ENCODE data around the gene CAMK2A.

CAMK2A gene

DNA sequence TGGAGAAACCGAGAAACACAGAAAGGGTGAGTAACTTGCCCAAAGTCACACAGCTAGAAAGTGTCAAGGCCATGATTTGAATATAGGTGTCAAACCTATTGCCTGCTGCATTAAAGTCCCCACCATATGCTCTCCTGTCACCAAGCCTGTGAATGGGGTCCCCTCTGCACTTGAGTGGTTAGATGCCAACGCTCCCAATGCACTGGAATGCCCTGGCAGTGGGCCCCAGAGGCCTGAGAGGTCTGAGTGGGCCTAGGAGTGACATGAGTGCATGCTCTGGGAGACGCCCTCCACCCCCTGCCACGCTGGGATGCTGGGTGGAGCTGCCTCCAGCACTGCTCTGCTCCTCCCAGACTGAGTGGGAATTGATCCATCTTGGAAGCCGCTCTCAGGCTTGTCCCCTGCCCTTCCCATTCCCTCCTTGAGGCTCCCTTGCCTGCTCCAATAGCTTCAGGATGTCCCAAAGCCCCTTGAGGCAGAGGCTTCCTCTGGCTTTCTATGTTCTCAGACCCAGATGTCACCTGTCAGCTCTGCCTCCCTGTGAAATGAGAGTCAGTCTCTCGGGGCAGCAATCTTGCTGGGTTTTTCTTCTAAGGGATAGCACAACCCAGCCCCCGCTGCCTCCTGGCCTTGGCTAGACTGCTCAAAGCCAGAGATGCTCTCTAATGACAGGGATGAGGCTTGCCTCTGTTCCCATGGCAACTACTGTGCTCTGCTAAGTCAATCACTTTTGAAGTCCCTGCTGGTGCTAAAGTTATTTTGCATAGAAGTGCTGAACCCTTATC, 19.7 kb upstream of the CAMK2A start:
- peaks cover 18% of the 10 kb centered on the region for H3K4me1 ChIP-seq
- no peaks in the 10 kb centered on the region for H3K36me3 ChIP-seq
- DNase-seq: peak; percentile 74
- TF ChIP-seq, protein P1, sequence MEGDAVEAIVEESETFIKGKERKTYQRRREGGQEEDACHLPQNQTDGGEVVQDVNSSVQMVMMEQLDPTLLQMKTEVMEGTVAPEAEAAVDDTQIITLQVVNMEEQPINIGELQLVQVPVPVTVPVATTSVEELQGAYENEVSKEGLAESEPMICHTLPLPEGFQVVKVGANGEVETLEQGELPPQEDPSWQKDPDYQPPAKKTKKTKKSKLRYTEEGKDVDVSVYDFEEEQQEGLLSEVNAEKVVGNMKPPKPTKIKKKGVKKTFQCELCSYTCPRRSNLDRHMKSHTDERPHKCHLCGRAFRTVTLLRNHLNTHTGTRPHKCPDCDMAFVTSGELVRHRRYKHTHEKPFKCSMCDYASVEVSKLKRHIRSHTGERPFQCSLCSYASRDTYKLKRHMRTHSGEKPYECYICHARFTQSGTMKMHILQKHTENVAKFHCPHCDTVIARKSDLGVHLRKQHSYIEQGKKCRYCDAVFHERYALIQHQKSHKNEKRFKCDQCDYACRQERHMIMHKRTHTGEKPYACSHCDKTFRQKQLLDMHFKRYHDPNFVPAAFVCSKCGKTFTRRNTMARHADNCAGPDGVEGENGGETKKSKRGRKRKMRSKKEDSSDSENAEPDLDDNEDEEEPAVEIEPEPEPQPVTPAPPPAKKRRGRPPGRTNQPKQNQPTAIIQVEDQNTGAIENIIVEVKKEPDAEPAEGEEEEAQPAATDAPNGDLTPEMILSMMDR (IDR thresholded peaks at IDR 0.05; ENCODE audit: low read depth, low read length): no peak
- H3K9me3 ChIP-seq: no peaks in the 10 kb centered on the region
- no peak overlapping the region for H3K4me3 ChIP-seq (ENCODE audit: low read depth, low read length)
- H3K27me3 ChIP-seq: no peaks in the 10 kb centered on the region

DNA sequence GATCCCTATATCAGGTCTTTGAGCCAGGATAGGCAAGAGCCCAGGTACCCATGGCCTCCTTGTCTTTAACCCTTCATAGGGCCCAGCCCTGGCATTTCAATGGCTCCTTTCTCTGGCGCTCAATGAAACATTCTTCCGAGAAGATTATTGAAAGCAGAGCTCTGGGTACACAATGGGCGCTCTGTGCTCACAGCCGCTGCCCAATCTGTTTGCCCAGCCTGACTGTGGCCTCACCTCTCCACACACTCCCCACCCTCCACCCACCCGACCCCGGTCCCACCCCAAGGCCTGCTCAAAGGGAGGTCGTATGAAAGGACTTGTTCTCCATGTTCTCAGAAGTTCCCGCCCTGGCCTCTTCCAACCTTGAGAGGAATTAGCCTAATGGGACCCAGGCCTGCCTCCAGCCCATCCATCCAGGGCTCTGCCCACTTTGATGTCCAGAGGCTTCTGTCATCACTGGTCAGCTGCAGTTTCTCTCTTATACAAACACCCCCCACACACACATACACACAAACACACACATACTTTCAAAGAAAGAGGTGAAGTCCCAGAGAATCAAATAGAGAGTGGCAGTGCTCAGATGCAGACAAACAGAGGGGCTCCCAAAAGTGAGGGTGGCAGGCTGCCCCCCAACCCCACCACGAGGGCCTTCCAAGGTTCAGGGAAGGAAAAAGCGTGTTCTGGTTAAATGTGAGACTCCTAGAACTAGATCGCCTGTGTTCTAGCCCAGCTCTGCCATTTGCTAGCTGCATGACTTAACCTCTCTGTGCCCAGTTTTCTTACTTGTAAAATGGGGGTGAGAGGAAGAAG, 18.2 kb upstream of the CAMK2A start:
- TF ChIP-seq, protein P1 (IDR thresholded peaks at IDR 0.05; ENCODE audit: low read depth, low read length): no peak
- DNase-seq: no peak
- H3K4me3 ChIP-seq (ENCODE audit: low read depth, low read length): no peak overlapping the region
- no peaks in the 10 kb centered on the region for H3K36me3 ChIP-seq
- H3K9me3 ChIP-seq: no peaks in the 10 kb centered on the region
- peaks cover 16% of the 10 kb centered on the region for H3K4me1 ChIP-seq
- no peaks in the 10 kb centered on the region for H3K27me3 ChIP-seq

DNA sequence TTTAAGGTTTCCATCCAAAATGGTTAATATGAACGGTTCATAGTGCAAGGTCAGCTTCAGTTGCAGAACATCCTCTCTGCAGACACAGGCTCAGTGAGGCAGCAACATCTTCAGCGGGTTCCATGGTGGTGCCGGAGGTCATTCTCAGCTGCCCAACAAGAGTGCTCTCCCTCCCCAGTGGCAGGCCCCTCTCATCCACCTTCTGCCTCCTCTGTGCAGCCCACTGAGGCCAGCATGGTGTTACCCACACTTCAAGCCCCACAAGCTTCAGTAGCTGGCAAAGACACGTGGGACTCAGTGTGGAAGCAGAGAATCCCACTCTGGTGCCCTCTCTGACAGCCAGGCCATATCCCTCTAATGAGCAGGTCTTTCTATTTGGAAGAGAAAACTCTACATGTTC, 17.2 kb upstream of the CAMK2A start:
- DNase-seq: no peak
- Histone ChIP-seq H3K27me3 (no peaks in the 10 kb centered on the region), H3K9me3 (no peaks in the 10 kb centered on the region), H3K36me3 (no peaks in the 10 kb centered on the region), H3K4me3 (ENCODE audit: low read depth, low read length) (no peak overlapping the region), H3K4me1 (peaks cover 16% of the 10 kb centered on the region)
- TF ChIP-seq, protein P1 (IDR thresholded peaks at IDR 0.05; ENCODE audit: low read depth, low read length): no peak

DNA sequence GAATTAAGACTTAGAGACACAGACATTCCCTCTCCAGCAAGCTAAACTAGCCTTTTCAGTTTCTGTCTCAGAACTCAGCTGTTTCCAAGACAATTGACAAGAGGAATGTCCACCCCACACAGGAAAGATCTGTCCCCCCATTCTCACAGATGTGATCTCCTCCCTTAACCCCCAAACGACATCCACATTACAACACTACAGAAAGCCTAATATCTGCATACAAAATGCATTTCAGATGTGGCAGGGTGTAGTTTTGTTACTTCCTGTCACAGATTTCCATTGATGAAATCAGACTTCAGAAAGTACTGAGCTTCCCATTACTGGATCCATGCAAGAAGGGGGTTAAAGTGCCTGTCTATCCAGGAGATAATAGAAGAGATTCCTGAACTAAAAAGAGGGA, 16.0 kb upstream of the CAMK2A start:
- Histone ChIP-seq H3K4me3 (ENCODE audit: low read depth, low read length) (no peak overlapping the region), H3K9me3 (no peaks in the 10 kb centered on the region), H3K27me3 (no peaks in the 10 kb centered on the region), H3K4me1 (peaks cover 16% of the 10 kb centered on the region), H3K36me3 (no peaks in the 10 kb centered on the region)
- TF ChIP-seq, protein P1 (IDR thresholded peaks at IDR 0.05; ENCODE audit: low read depth, low read length): no peak
- DNase-seq: no peak

DNA sequence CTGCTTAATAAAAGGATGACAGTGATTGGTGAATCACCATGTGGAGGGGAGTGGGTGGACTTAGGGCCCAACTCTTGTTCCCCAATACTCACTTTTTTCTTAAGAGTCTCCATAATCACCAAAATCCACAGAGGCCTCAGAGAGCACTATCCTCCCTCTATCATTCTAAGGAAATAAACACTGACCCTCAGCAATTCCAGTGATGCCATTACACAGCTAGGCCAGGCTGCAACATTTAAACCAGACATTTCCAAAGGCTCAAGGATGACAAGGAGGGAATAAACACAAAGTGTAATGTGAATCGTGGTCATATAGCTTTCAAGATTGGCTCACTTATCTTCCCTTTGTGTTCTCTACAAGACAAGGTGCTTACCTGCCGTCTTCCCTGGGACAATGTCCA, 15.5 kb upstream of the CAMK2A start:
- peaks cover 13% of the 10 kb centered on the region for H3K4me1 ChIP-seq
- TF ChIP-seq, protein P1 (IDR thresholded peaks at IDR 0.05; ENCODE audit: low read depth, low read length): no peak
- DNase-seq: no peak

More for the DNA sequence above, 15.5 kb upstream of the CAMK2A start:
- no peak overlapping the region for H3K4me3 ChIP-seq (ENCODE audit: low read depth, low read length)
- H3K27me3 ChIP-seq: no peaks in the 10 kb centered on the region
- no peaks in the 10 kb centered on the region for H3K9me3 ChIP-seq
- no peaks in the 10 kb centered on the region for H3K36me3 ChIP-seq
